Measurements from ENCODE around the gene WDFY4. TPM values are rescaled to one million over a fixed set of nuclear protein-coding genes. Genes with fewer than 3 reads are reported as not detected.
A peak's percentile ranks its signal among the peaks of the same experiment; 100 is the strongest.

WDFY4 gene
- total and polyA plus RNA-seq, 8 donors: 2.8 to 23.6 (median 4.8) TPM

GRCh38 chr10:48745662-48746245 is 61.1 kb downstream of the WDFY4 start:
- ATAC-seq (no peak), DNase-seq (no peak)

GRCh38 chr10:48748573-48748972 is 63.9 kb downstream of the WDFY4 start:
- TF ChIP-seq CTCF (IDR thresholded peaks at IDR 0.05): no peak
- Histone ChIP-seq H3K36me3 (peaks cover 0 to 11% of the 10 kb centered on the region in 2 donors), H3K27me3 (no peaks in the 10 kb centered on the region), H3K9me3 (peaks cover 0 to 6% of the 10 kb centered on the region in 2 donors), H3K27ac (no peak overlapping the region), H3K4me1 (no peaks in the 10 kb centered on the region), H3K4me3 (no peak overlapping the region)
- ATAC-seq (peak; percentile 47), DNase-seq (no peak)
- intact Hi-C loops (cut with DNase I): no loop called here

More at GRCh38 chr10:48745662-48746245, 61.1 kb downstream of the WDFY4 start:
- Histone ChIP-seq H3K9me3 (peaks cover 0 to 6% of the 10 kb centered on the region in 2 donors), H3K27ac (no peak overlapping the region), H3K36me3 (peaks cover 0 to 18% of the 10 kb centered on the region in 2 donors), H3K27me3 (no peaks in the 10 kb centered on the region), H3K4me1 (no peaks in the 10 kb centered on the region), H3K4me3 (no peak overlapping the region)
- intact Hi-C loops (cut with DNase I): no loop called here
- no peak for TF ChIP-seq CTCF (IDR thresholded peaks at IDR 0.05)

GRCh38 chr10:48749254-48749787 is 64.6 kb downstream of the WDFY4 start:
- intact Hi-C loops (cut with DNase I): no loop called here
- DNase-seq: no peak
- Histone ChIP-seq H3K4me3 (no peak overlapping the region), H3K27ac (no peak overlapping the region), H3K36me3 (peaks cover 0 to 7% of the 10 kb centered on the region in 2 donors), H3K9me3 (peaks cover 0 to 6% of the 10 kb centered on the region in 2 donors), H3K27me3 (no peaks in the 10 kb centered on the region), H3K4me1 (no peaks in the 10 kb centered on the region)
- no peak for TF ChIP-seq CTCF (IDR thresholded peaks at IDR 0.05)
- ATAC-seq: no peak

GRCh38 chr10:48750019-48750418 is 65.3 kb downstream of the WDFY4 start:
- DNase-seq (no peak), ATAC-seq (no peak)
- peaks cover 0 to 6% of the 10 kb centered on the region in 2 donors for H3K9me3 ChIP-seq
- H3K4me3 ChIP-seq: no peak overlapping the region
- peaks cover 0 to 7% of the 10 kb centered on the region in 2 donors for H3K36me3 ChIP-seq
- H3K4me1 ChIP-seq: no peaks in the 10 kb centered on the region
- no peaks in the 10 kb centered on the region for H3K27me3 ChIP-seq
- no peak overlapping the region for H3K27ac ChIP-seq
- TF ChIP-seq CTCF (IDR thresholded peaks at IDR 0.05): no peak
- intact Hi-C loops (cut with DNase I): no loop called here

- no peak for TF ChIP-seq CTCF (IDR thresholded peaks at IDR 0.05)
- H3K4me3 ChIP-seq: no peak overlapping the region
- no peaks in the 10 kb centered on the region for H3K27me3 ChIP-seq
- no peak overlapping the region for H3K27ac ChIP-seq
- no peak for DNase-seq
- peaks cover 0 to 6% of the 10 kb centered on the region in 2 donors for H3K9me3 ChIP-seq
- ATAC-seq: no peak
- intact Hi-C loops (cut with DNase I): no loop called here
- no peaks in the 10 kb centered on the region for H3K4me1 ChIP-seq
- peaks cover 0 to under 1% of the 10 kb centered on the region in 2 donors for H3K36me3 ChIP-seq
Measured at GRCh38 chr10:48750991-48751390, 66.3 kb downstream of the WDFY4 start.

Data from left lung (tissue), 10 donors.